NB4 (cell line): ENCODE data around the gene RPTOR.

ENCODE experiments used
- DNase-seq: peaks from one replicate; pipeline ENCODE4 v3.0.0; 2010; ENCODE audit warnings: low read depth
- H3K4me3 ChIP-seq: one replicate; pipeline ENCODE4 v1.5.1; 2011; ENCODE audit warnings: mild to moderate bottlenecking, low read depth, low read length, moderate library complexity
- CTCF ChIP-seq: IDR thresholded peaks from one replicate; pipeline ENCODE4 v1.5.1; 2012; ENCODE audit warnings: low read depth, low read length
- MAX ChIP-seq: IDR thresholded peaks from 2 replicates; pipeline ENCODE4 v1.6.1; 2011; ENCODE audit warnings: low read depth, low read length
- MYC ChIP-seq: IDR thresholded peaks from 2 replicates; pipeline ENCODE4 v1.6.1; 2011; ENCODE audit warnings: low read depth, low read length
- POLR2A ChIP-seq: IDR thresholded peaks from 2 replicates; pipeline ENCODE4 v1.6.1; 2011; ENCODE audit warnings: mild to moderate bottlenecking; ENCODE audit not compliant: insufficient read length; ENCODE audit errors: extremely low read depth

Gene RPTOR

GRCh38 chr17:80687839-80688238, 143.2 kb downstream of the RPTOR start:
- no peak for TF ChIP-seq POLR2A
- TF ChIP-seq MAX = no peak
- TF ChIP-seq CTCF = no peak
- no peak for TF ChIP-seq MYC
- no peak overlapping the region for H3K4me3 ChIP-seq
- no peak for DNase-seq

- no peak overlapping the region for H3K4me3 ChIP-seq
- no peak for TF ChIP-seq MAX
- TF ChIP-seq CTCF = no peak
- TF ChIP-seq MYC = no peak
- no peak for TF ChIP-seq POLR2A
- no peak for DNase-seq
These were observed 144.5 kb downstream of the RPTOR start for GRCh38 chr17:80689129-80689619.

GRCh38 chr17:80691784-80692183, 147.1 kb downstream of the RPTOR start:
- no peak for DNase-seq
- H3K4me3 ChIP-seq = no peak overlapping the region
- TF ChIP-seq MAX (no peak), MYC (no peak), POLR2A (no peak)

GRCh38 chr17:80692931-80693467, 148.4 kb downstream of the RPTOR start:
- DNase-seq = no peak
- no peak overlapping the region for H3K4me3 ChIP-seq
- TF ChIP-seq MAX (no peak), MYC (no peak), POLR2A (no peak), CTCF (no peak)

- TF ChIP-seq POLR2A (no peak), CTCF (no peak), MYC (no peak), MAX (no peak)
- no peak for DNase-seq
- H3K4me3 ChIP-seq = no peak overlapping the region
These were observed 148.9 kb downstream of the RPTOR start for GRCh38 chr17:80693511-80693910.

GRCh38 chr17:80694085-80694991, 149.7 kb downstream of the RPTOR start:
- no peak for DNase-seq

More at GRCh38 chr17:80694085-80694991, 149.7 kb downstream of the RPTOR start:
- TF ChIP-seq CTCF (no peak), POLR2A (no peak), MAX (no peak), MYC (no peak)
- H3K4me3 ChIP-seq = no peak overlapping the region
